NCI-H526 treated with DMSO at 0.1 percent for 48 hours (cell line): Measurements from ENCODE around the gene FOXG1.

Source experiments
- DNase-seq: peaks from one replicate; lab custom pipeline; 2025; lab: John Stamatoyannopoulos, UW

Gene FOXG1

GRCh38 chr14:28776482-28777266, 10.1 kb downstream of the FOXG1 start:
- no peak for DNase-seq

GRCh38 chr14:28777471-28778137, 11.0 kb downstream of the FOXG1 start:
- DNase-seq: no peak

- DNase-seq: no peak
Observed at GRCh38 chr14:28778138-28779117, 11.8 kb downstream of the FOXG1 start.

DNA sequence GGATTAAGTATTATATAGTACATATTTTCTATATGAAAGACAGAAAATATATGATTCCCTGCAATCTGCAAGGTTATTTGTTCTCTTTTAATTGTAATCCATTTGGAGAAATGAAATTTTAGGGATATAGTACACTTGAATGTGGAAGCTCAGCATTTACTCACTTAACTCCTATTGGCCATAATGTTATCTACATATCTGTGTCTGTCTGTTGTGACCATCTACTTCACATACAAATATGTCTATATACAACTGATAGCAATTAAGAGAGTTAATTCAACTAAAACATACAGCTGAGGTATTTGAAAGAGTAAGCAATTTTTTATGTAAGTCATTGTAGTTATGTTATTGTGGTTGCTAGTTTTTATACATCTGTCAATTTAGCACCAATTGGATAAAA, 12.9 kb downstream of the FOXG1 start:
- no peak for DNase-seq

GRCh38 chr14:28780843-28781820, 14.5 kb downstream of the FOXG1 start:
- DNase-seq: no peak

GRCh38 chr14:28782301-28782700, 15.7 kb downstream of the FOXG1 start:
- no peak for DNase-seq

DNA sequence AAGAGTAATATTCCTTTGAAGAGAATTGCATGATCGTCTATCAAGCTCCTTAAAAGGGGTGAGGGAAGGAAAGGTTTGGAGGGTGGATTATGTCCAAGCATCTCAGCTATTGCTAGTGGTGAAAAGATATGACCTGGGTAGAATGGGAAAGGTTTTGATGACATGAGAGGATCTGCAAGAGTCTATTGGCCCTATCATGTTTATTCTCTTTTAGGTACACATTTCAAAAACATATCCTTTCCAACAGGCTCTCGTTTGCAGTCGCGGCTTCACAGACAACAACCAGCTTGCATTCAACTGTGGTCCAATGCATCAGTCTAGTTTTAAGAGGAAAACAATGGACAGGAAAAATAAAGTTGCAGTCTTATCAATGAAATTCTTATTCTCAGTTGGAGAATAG, 17.1 kb downstream of the FOXG1 start:
- no peak for DNase-seq

GRCh38 chr14:28784096-28785048, 17.8 kb downstream of the FOXG1 start:
- DNase-seq: no peak

- DNase-seq: no peak
Observed at GRCh38 chr14:28785096-28785952, 18.7 kb downstream of the FOXG1 start.

- DNase-seq: no peak
Observed at GRCh38 chr14:28807518-28807917, 40.9 kb downstream of the FOXG1 start.

DNA sequence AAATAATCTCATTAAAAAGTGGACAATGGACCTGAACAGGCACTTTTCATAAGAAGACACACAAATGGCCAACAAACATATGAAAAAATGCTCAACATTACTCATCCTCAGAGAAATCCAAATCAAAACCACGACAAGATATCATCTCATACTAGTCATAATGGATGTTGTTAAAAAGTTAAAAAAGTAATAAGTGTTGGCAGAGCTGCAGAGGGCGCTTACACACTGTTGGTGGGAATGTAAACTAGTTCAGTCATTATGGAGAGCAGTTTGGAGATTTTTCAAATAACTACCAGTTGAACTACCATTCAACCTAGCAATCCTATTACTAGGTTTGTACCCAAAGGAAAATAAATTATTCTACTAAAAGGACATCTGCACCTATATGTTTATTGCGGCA, 47.2 kb downstream of the FOXG1 start:
- no peak for DNase-seq
